GM19372 (cell line): ENCODE results near the gene GLIPR1.

Experiments used
- ATAC-seq: cut with Tn5 transposase; IDR thresholded peaks from one replicate; pipeline ENCODE4 v1.9.1; 2021; ENCODE audit warnings: mild to moderate bottlenecking, low read depth, moderate library complexity; ENCODE audit not compliant: unreplicated experiment

The GLIPR1 gene

DNA sequence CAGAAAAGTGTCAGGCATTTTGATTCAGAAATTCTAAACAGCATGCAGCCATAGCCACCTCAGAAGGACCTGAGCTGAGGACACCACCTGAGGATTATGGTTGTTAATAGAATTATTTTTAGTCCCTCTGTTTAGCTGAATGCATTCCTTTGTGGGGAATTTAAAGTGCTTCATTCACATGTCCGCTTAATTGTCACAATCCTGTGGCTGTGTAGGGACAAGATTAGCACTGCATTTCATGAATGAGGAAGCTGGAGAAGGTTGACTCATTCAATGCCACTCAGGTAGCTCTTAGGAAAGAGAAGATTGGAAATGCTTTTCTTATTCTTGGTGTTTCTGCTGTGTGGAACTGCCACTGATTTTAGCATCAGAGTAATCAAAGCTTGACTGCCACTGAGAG lies 72.8 kb downstream of the GLIPR1 start:
- no peak for ATAC-seq
